ENCODE data around the gene OR51V1.
"Not testable (repeated sequence)": the region's sequence is repeated elsewhere in the genome, so short reads cannot be mapped to it uniquely, and the experiment has no call there.

Gene OR51V1

DNA sequence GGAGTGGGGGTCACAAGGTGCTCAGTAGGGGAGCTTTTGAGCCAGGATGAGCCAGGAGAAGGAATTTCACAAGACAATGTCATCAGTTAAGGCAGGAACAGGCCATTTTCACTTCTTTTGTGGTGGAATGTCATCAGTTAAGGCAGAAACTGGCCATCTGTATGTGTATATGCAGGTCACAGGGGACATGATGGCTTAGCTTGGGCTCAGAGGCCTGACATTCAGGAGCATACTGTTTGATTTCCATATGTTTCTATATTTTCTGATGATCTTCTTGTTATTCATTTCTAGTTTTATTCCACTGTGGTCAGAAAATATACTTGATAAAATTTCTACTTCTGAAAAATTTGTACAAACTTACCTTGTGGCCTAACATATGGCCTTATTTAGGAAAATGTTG, 34.6 kb downstream of the OR51V1 start:
- DNase-seq (ENCODE audit: low read depth in 3 of 3), result not testable (repeated sequence)

DNA sequence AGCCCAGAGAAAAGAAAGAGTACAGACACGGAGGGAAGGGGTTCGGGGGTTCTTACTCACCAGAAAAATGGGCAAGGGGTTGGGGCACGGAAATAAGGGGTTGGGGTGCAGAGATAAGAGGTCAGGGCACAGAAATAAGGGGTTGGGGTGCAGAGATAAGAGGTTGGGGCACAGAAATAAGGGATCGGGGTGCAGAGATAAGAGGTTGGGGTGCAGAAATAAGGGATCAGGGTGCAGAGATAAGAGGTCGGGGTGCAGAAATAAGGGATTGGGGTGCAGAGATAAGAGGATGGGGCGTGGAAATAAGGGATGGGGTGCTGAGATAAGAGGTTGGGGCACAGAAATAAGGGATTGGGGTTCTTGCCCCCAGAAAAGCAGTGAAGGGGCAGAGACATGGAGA, 35.7 kb downstream of the OR51V1 start:
- not testable (repeated sequence) for DNase-seq (ENCODE audit: low read depth in 3 of 3)

DNA sequence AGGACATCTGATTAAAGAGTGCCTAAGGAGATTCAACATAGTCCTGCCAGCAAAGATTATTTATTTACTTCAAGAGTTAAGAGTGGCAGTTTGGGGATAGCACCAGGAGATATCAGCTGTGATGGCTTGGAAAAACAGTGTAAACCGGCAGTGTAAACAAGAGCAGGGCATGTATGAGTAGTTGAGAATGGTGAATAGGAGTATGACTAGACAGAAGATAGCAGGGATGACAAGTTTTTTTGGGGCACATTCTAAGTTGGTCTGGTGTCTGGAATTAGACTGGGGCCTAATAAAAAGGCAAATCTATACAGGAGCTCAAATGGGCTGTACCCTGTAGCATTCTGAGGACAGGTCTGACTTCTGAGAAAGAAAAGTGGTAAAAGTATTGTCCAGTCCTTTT, 39.4 kb downstream of the OR51V1 start:
- not testable (repeated sequence) for DNase-seq (ENCODE audit: low read depth in 3 of 3)

DNA sequence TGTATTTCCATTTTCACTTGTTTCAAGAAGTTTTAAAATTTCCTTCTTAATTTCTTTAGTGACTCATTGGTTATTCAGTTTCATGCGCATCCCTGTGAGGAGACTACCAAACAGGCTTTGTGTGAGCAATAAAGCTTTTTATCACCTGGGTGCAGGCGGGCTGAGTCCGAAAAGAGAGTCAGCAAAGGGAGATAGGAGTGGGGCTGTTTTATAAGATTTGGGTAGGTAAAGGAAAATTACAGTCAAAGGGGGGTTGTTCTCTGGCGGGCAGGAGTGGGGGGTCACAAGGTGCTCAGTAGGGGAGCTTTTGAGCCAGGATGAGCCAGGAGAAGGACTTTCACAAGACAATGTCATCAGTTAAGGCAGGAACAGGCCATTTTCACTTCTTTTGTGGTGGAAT, 40.3 kb downstream of the OR51V1 start:
- not testable (repeated sequence) for DNase-seq (ENCODE audit: low read depth in 3 of 3)

DNA sequence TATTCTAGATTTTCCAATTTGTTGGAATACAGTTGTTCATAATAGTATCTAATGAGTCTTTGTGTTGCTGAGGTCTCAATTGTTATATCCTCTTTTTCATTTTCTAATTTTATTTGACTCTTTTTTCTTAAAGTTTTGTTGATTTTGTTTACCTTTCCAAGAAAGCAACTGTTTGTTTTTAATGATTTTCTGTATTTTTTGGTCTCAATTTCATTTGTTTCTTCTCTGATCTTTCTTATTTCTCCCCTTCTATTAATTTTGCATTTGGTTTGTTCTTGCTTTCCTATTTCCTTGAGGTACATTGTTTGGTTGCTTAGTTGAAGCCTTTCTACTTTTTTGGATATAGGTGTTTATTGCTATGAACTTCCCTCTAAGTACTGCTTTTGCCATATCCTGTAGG, 40.7 kb downstream of the OR51V1 start:
- no peak for DNase-seq (ENCODE audit: low read depth in 3 of 3)

DNA sequence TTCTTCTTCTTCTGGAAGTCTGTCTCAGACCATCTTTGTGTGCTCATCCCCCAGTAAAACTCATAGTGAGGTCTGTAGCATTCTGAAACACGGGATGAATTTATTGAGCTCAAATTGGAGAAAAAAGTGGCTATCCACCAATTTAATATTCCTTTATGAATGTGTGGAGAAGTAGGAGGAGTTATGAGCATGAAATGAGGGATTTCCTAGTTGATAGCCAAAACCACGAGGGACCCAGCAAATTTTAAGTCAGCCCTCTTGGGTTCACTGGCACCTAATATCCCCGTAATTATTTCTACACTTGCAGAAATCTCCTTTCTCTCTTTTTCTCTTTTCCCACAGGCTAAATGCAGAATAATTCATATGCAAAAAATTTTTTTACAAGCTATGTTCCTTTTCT, 45.8 kb downstream of the OR51V1 start, which contains the start of gene OR52A1:
Gene OR52A1 (minus strand): TSS at position 101 of the 400 bp plus-strand sequence. CDS start 2,388 bp downstream, outside the sequence.
- no peak for DNase-seq (ENCODE audit: low read depth in 3 of 3)

DNA sequence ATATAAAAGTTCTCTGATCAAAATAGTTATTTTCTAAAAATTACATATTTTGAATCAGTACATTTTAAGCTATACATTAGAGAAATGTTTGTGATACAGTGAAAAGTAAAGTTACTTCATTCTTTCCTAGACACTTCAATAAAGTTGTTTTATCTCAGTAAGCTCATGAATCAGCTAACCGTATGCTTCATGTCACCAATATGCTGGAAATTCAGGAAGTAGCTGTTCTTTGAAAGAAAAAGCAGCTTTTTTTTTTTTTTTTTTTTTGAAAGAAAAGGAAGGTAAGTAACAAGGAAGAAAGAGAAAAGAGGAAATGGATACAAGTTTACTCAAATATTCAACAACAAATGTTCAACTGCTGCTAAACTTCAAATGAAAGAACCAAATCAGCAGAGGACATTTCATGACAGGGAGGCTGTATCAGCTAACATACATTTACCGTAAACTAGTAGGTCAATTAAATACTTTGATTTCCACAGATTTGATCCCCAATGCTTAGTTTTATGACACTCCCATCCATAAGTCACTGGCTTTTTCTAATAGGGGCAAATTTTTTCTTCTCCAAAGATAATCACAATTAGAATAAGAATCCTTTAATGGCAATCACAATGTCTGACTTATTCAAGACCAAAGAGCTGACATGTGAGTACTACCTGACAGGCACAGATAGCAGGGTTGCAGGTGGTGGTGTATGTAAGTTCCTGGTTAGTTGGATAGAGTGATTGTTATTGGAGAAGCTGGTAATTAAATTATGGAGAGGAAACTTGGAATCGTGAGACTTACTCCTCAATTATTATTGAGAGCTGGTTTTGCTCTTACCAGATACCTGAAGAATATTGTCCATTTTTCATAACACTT, 46.7 kb downstream of the OR51V1 start:
- DNase-seq (ENCODE audit: low read depth in 3 of 3), result no peak

DNA sequence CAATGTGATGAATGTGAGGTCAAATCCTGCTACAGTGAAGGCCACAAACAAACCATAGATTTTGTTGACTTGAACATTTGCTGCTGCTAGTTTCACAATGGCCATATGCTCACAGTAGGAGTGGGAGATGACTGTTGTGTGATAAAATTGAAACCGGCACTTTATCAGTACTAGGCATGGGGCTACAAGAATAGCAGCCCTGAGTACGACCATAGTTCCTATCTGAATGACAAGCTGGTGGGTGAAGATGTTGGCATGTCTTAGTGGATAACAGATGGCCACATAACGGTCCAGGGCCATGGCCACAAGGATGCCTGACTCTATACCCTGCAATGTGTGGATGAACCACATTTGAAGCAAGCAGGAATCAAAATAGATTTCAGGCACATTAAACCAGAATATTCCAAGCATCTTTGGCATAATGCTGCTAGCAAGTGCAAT, 48.7 kb downstream of the OR51V1 start:
- no peak for DNase-seq (ENCODE audit: low read depth in 3 of 3)
